ENCODE results near the gene AFF4.

DNA sequence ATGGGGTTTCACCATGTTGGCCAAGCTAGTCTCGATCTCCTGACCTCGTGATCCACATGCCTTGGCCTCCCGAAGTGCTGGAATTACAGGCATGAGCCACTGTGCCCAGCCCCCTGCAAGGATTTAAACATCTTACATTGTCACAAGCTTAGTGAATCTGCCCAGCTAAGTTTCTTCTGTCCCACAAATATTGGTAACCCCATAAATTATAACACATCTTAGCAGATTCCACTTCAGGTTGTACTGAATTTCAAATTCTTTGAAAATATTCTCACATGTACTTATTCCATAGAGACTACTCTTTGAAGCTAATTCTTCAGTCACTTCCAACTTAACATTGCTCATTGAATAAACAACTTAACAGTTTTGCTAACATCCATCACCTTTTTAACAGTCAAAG is 13.4 kb upstream of the AFF4 start:
- no peak for TF ChIP-seq ATF3 (IDR thresholded peaks at IDR 0.05; ENCODE audit: borderline replicate concordance, extremely low read depth, low read depth, low read length)
- TF ChIP-seq POLR2A (IDR thresholded peaks at IDR 0.05; ENCODE audit: low read depth, low read length), result no peak
- no peak for TF ChIP-seq KDM1A (IDR thresholded peaks at IDR 0.05; ENCODE audit: borderline replicate concordance)
- TF ChIP-seq, protein P1, sequence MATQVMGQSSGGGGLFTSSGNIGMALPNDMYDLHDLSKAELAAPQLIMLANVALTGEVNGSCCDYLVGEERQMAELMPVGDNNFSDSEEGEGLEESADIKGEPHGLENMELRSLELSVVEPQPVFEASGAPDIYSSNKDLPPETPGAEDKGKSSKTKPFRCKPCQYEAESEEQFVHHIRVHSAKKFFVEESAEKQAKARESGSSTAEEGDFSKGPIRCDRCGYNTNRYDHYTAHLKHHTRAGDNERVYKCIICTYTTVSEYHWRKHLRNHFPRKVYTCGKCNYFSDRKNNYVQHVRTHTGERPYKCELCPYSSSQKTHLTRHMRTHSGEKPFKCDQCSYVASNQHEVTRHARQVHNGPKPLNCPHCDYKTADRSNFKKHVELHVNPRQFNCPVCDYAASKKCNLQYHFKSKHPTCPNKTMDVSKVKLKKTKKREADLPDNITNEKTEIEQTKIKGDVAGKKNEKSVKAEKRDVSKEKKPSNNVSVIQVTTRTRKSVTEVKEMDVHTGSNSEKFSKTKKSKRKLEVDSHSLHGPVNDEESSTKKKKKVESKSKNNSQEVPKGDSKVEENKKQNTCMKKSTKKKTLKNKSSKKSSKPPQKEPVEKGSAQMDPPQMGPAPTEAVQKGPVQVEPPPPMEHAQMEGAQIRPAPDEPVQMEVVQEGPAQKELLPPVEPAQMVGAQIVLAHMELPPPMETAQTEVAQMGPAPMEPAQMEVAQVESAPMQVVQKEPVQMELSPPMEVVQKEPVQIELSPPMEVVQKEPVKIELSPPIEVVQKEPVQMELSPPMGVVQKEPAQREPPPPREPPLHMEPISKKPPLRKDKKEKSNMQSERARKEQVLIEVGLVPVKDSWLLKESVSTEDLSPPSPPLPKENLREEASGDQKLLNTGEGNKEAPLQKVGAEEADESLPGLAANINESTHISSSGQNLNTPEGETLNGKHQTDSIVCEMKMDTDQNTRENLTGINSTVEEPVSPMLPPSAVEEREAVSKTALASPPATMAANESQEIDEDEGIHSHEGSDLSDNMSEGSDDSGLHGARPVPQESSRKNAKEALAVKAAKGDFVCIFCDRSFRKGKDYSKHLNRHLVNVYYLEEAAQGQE (IDR thresholded peaks at IDR 0.05; ENCODE audit: low read depth, low read length), result no peak
- no peak for TF ChIP-seq ZNF207 (IDR thresholded peaks at IDR 0.05; ENCODE audit: borderline replicate concordance)
- TF ChIP-seq, protein P2, sequence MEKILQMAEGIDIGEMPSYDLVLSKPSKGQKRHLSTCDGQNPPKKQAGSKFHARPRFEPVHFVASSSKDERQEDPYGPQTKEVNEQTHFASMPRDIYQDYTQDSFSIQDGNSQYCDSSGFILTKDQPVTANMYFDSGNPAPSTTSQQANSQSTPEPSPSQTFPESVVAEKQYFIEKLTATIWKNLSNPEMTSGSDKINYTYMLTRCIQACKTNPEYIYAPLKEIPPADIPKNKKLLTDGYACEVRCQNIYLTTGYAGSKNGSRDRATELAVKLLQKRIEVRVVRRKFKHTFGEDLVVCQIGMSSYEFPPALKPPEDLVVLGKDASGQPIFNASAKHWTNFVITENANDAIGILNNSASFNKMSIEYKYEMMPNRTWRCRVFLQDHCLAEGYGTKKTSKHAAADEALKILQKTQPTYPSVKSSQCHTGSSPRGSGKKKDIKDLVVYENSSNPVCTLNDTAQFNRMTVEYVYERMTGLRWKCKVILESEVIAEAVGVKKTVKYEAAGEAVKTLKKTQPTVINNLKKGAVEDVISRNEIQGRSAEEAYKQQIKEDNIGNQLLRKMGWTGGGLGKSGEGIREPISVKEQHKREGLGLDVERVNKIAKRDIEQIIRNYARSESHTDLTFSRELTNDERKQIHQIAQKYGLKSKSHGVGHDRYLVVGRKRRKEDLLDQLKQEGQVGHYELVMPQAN (conservative IDR thresholded peaks at IDR 0.05), result no peak
- TF ChIP-seq MXI1 (IDR thresholded peaks at IDR 0.05; ENCODE audit: low read depth, low read length), result no peak
